Mucosa of gallbladder (tissue), 1 donor: ENCODE results near the gene ANKZF1. TPM values are rescaled to one million over a fixed set of nuclear protein-coding genes. Genes with fewer than 3 reads are reported as not detected.
A peak's percentile ranks its signal among the peaks of the same experiment; 100 is the strongest.

Experiments used
- DNase-seq: peaks from one replicate; pipeline ENCODE4 v3.0.0-alpha.2; 2020; ENCODE audit warnings: low spot score
- total RNA-seq: library from RNA; stranded (reverse); gene quantifications from one replicate; pipeline ENCODE4 v1.2.1, GENCODE V29; 2021
- donor health status: DM: no; HTN: no; CAD: no.

Gene ANKZF1
- total RNA-seq, 1 donor from 2014 or later: 74.4 TPM

GRCh38 chr2:219223831-219224610, 5.6 kb upstream of the ANKZF1 start:
- no peak for DNase-seq

GRCh38 chr2:219225350-219225749, 4.3 kb upstream of the ANKZF1 start:
- DNase-seq: no peak

GRCh38 chr2:219228041-219228910, 1.3 kb upstream of the ANKZF1 start:
- DNase-seq: no peak

- DNase-seq: no peak
These were observed 698 bp upstream of the ANKZF1 start for GRCh38 chr2:219228911-219229304.

GRCh38 chr2:219230059-219230540, 494 bp downstream of the ANKZF1 start:
- peak; percentile 69 for DNase-seq

GRCh38 chr2:219234331-219234730, 4.7 kb downstream of the ANKZF1 start:
- no peak for DNase-seq

GRCh38 chr2:219243291-219243761, 13.7 kb downstream of the ANKZF1 start:
- DNase-seq: peak; percentile 57

- no peak for DNase-seq
These were observed 15.2 kb downstream of the ANKZF1 start for GRCh38 chr2:219244789-219245147.

GRCh38 chr2:219245148-219245898, 15.7 kb downstream of the ANKZF1 start, which contains the start of the genes GLB1L and STK16:
Gene GLB1L, minus strand, starts transcription at chr2:219245444. Its CDS starts 1,871 bp downstream, at chr2:219243573.
Gene STK16, plus strand, starts transcription at chr2:219245479. Its CDS starts 521 bp downstream, at chr2:219246000.
- peak; percentile 96 for DNase-seq

GRCh38 chr2:219245899-219246230, 16.3 kb downstream of the ANKZF1 start:
- no peak for DNase-seq

GRCh38 chr2:219246559-219246958, 17.0 kb downstream of the ANKZF1 start:
- DNase-seq: no peak

GRCh38 chr2:219247678-219248642, 18.4 kb downstream of the ANKZF1 start:
- no peak for DNase-seq

GRCh38 chr2:219248845-219249202, 19.2 kb downstream of the ANKZF1 start:
- no peak for DNase-seq

- peak; percentile 87 for DNase-seq
These were observed 19.8 kb downstream of the ANKZF1 start for GRCh38 chr2:219249203-219249980.

- no peak for DNase-seq
These were observed 20.6 kb downstream of the ANKZF1 start for GRCh38 chr2:219250049-219250781.

- no peak for DNase-seq
These were observed 22.1 kb downstream of the ANKZF1 start for GRCh38 chr2:219251656-219252055.

- DNase-seq: no peak
These were observed 22.5 kb downstream of the ANKZF1 start for GRCh38 chr2:219252084-219252483.

- DNase-seq: no peak
These were observed 22.9 kb downstream of the ANKZF1 start for GRCh38 chr2:219252570-219252899.
